GM18505 (cell line): ENCODE data around the gene MYO1F.
A peak's percentile ranks its signal among the peaks of the same experiment; 100 is the strongest.

Experiments
- ATAC-seq: cut with Tn5 transposase; IDR thresholded peaks from one replicate; pipeline ENCODE4 v1.9.1; 2021; ENCODE audit not compliant: unreplicated experiment
- POLR2A ChIP-seq: IDR thresholded peaks from 4 replicates; pipeline ENCODE4 v1.6.1; 2011; ENCODE audit warnings: borderline replicate concordance; ENCODE audit not compliant: insufficient read depth, insufficient read length; ENCODE audit errors: extremely low read depth

MYO1F gene

GRCh38 chr19:8513687-8514504 lies 63.3 kb downstream of the MYO1F start, which contains the start of gene ZNF414:
Gene ZNF414 (minus strand): TSS chr19:8514167. CDS start chr19:8514046, 121 bp downstream.
- TF ChIP-seq POLR2A = peak; percentile 92
- ATAC-seq = peak; percentile 80

GRCh38 chr19:8513036-8513686 lies 64.1 kb downstream of the MYO1F start:
- no peak for TF ChIP-seq POLR2A
- no peak for ATAC-seq

GRCh38 chr19:8512115-8512967 lies 64.9 kb downstream of the MYO1F start:
- ATAC-seq = no peak
- TF ChIP-seq POLR2A = no peak

GRCh38 chr19:8511573-8512101 lies 65.6 kb downstream of the MYO1F start:
- no peak for ATAC-seq
- no peak for TF ChIP-seq POLR2A

- no peak for TF ChIP-seq POLR2A
- ATAC-seq = no peak
Observed at GRCh38 chr19:8510589-8511115, 66.6 kb downstream of the MYO1F start.

- TF ChIP-seq POLR2A = no peak
- ATAC-seq = no peak
Observed at GRCh38 chr19:8506402-8506957, 70.8 kb downstream of the MYO1F start.

- ATAC-seq = peak; percentile 54
Observed at GRCh38 chr19:8505680-8506401, 71.4 kb downstream of the MYO1F start.

GRCh38 chr19:8504919-8505318 lies 72.3 kb downstream of the MYO1F start:
- no peak for TF ChIP-seq POLR2A
- ATAC-seq = no peak

More at GRCh38 chr19:8505680-8506401, 71.4 kb downstream of the MYO1F start:
- peak; percentile 25 for TF ChIP-seq POLR2A

GRCh38 chr19:8504171-8504570 lies 73.1 kb downstream of the MYO1F start:
- ATAC-seq = no peak
- TF ChIP-seq POLR2A = no peak

- ATAC-seq = no peak
- no peak for TF ChIP-seq POLR2A
Observed at GRCh38 chr19:8503510-8503909, 73.7 kb downstream of the MYO1F start.

- no peak for TF ChIP-seq POLR2A
- ATAC-seq = no peak
Observed at GRCh38 chr19:8501981-8502380, 75.3 kb downstream of the MYO1F start.

- no peak for ATAC-seq
- no peak for TF ChIP-seq POLR2A
Observed at GRCh38 chr19:8501516-8501915, 75.7 kb downstream of the MYO1F start.
